ENCODE results near the gene UBD. TPM values are rescaled to one million over a fixed set of nuclear protein-coding genes. Genes with fewer than 3 reads are reported as not detected.
A peak's percentile ranks its signal among the peaks of the same experiment; 100 is the strongest.

UBD gene
- total and polyA plus RNA-seq, 9 donors = 0.22 to 4.2 (median 0.43) TPM; not detected in 2

DNA sequence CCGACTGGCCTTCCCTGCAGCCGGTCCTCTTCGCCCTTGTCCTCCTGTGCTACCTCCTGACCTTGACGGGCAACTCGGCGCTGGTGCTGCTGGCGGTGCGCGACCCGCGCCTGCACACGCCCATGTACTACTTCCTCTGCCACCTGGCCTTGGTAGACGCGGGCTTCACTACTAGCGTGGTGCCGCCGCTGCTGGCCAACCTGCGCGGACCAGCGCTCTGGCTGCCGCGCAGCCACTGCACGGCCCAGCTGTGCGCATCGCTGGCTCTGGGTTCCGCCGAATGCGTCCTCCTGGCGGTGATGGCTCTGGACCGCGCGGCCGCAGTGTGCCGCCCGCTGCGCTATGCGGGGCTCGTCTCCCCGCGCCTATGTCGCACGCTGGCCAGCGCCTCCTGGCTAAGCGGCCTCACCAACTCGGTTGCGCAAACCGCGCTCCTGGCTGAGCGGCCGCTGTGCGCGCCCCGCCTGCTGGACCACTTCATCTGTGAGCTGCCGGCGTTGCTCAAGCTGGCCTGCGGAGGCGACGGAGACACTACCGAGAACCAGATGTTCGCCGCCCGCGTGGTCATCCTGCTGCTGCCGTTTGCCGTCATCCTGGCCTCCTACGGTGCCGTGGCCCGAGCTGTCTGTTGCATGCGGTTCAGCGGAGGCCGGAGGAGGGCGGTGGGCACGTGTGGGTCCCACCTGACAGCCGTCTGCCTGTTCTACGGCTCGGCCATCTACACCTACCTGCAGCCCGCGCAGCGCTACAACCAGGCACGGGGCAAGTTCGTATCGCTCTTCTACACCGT lies 6.1 kb downstream of the UBD start:
- peak overlapping the region; percentile 33 for H3K4me3 ChIP-seq
- H3K4me1 ChIP-seq (ENCODE audit: insufficient read depth) = peaks cover 6% of the 10 kb centered on the region
- no peaks in the 10 kb centered on the region for H3K36me3 ChIP-seq
- no peaks in the 10 kb centered on the region for H3K27me3 ChIP-seq
- intact Hi-C loops (cut with DNase I) = no loop called here
- peak in 2 of 5 donors; percentile 27 to 48 for DNase-seq
- H3K27ac ChIP-seq = no peak overlapping the region
- H3K9me3 ChIP-seq = no peaks in the 10 kb centered on the region
- TF ChIP-seq EP300 (IDR thresholded peaks at IDR 0.05) (no peak), POLR2A (IDR thresholded peaks at IDR 0.05) (no peak)
- TF ChIP-seq, protein P1, sequence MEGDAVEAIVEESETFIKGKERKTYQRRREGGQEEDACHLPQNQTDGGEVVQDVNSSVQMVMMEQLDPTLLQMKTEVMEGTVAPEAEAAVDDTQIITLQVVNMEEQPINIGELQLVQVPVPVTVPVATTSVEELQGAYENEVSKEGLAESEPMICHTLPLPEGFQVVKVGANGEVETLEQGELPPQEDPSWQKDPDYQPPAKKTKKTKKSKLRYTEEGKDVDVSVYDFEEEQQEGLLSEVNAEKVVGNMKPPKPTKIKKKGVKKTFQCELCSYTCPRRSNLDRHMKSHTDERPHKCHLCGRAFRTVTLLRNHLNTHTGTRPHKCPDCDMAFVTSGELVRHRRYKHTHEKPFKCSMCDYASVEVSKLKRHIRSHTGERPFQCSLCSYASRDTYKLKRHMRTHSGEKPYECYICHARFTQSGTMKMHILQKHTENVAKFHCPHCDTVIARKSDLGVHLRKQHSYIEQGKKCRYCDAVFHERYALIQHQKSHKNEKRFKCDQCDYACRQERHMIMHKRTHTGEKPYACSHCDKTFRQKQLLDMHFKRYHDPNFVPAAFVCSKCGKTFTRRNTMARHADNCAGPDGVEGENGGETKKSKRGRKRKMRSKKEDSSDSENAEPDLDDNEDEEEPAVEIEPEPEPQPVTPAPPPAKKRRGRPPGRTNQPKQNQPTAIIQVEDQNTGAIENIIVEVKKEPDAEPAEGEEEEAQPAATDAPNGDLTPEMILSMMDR (IDR thresholded peaks at IDR 0.05) = no peak
- 1 to 6% (median 2%) methylated on average over 65 to 83 of the region's 83 CpGs for WGBS, 3 donors

DNA sequence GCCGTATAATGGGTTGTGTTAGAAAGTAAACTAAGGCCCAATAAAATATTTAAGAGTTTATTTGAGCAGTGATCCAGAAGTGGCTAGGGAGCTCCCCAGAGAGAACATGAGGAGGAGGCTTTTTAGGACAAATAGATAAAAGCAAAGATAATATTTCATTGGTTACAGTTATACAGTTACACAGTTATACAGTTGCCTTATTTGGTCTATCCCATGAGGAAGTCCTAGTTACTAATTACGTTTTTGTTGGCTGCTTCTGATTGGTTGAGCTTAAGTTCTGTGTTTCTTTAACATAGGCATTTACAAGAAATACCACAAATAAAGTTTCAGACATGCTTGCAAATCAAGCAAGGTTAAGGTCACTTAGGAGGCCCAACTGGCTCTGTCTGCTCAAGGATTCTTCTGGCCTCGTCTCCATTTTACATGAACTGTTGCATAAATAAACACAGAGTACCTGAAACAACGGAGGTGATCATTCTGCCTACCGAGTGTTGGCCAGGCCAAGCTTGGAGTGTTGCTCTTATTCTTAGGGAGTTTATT lies 7.0 kb downstream of the UBD start:
- WGBS, 3 donors = 19 to 28% (median 22%) methylated on average over 5 of the region's 5 CpGs
- DNase-seq = no peak

DNA sequence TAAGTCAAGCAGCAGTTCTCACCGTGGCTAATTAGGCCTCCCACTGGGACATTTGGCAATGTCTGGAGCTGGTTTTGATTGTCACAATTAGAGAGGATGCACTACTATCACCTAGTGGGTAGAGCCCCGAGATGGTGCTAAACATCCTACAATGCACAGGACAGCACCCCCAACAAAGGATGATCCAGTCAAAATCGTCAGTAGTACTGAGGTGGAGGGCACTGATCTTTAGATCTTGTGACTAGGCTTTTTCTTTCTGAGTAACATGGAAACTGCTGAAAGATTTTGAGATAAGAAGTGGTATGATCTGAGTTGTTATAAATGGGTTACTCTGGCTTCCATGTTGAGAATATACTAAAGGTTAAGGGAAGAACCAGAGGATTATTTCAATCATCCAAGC lies 12.0 kb downstream of the UBD start:
- 28 to 34% (median 29%) methylated on average over 3 of the region's 3 CpGs for WGBS, 3 donors
- TF ChIP-seq POLR2A (IDR thresholded peaks at IDR 0.05) = no peak
- no peak for TF ChIP-seq EP300 (IDR thresholded peaks at IDR 0.05)

More for the DNA sequence above, 7.0 kb downstream of the UBD start:
- TF ChIP-seq, protein P1 (IDR thresholded peaks at IDR 0.05) = no peak
- TF ChIP-seq EP300 (IDR thresholded peaks at IDR 0.05) = no peak
- TF ChIP-seq POLR2A (IDR thresholded peaks at IDR 0.05) = no peak
- Histone ChIP-seq H3K4me1 (ENCODE audit: insufficient read depth) (peaks cover 6% of the 10 kb centered on the region), H3K36me3 (no peaks in the 10 kb centered on the region), H3K27me3 (no peaks in the 10 kb centered on the region), H3K4me3 (no peak overlapping the region), H3K9me3 (no peaks in the 10 kb centered on the region), H3K27ac (no peak overlapping the region)
- intact Hi-C loops (cut with DNase I) = no loop called here

DNA sequence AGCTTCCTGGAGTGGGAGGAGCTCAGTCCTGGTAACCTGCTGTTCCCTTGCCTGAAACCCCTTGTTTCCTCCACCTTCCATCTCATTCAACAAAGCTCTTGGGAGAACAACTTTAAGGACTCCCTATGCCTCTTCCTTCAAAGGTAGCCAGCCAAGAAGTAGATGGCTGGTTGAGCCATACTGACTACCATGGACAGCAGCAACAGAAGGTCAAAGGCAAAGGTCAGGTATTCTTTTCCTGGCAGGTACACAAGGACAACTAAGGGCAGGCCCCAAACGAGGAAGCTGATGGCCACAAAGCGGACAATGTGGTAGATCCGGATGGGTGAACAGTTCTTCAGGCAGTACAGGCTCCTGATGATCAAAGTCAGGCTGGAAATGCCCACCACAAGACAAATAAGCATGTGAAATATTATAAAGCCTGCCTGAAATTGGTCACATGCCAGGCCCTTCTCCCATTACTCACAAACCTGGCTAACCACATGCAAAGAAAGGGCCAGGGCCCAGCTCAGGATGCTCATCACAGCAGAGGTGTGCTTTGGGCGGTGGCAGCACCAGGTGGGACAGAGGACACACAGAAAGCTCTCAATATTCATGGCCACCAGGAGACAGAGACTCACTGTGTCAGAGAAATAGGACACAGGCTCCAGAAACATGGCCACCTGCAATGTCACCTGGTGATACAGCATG lies 21.7 kb downstream of the UBD start:
- TF ChIP-seq, protein P1 (IDR thresholded peaks at IDR 0.05) = no peak
- no peak for TF ChIP-seq POLR2A (IDR thresholded peaks at IDR 0.05)
- no peak for TF ChIP-seq EP300 (IDR thresholded peaks at IDR 0.05)
- 64 to 75% (median 70%) methylated on average over 4 of the region's 4 CpGs for WGBS, 3 donors
- Histone ChIP-seq H3K4me1 (ENCODE audit: insufficient read depth) (no peaks in the 10 kb centered on the region), H3K27ac (no peak overlapping the region), H3K36me3 (no peaks in the 10 kb centered on the region), H3K4me3 (no peak overlapping the region), H3K27me3 (no peaks in the 10 kb centered on the region), H3K9me3 (no peaks in the 10 kb centered on the region)
- intact Hi-C loops (cut with DNase I) = no loop called here
- DNase-seq = no peak

More for the DNA sequence above, 12.0 kb downstream of the UBD start:
- H3K36me3 ChIP-seq = no peaks in the 10 kb centered on the region
- H3K27me3 ChIP-seq = no peaks in the 10 kb centered on the region
- no peak overlapping the region for H3K4me3 ChIP-seq
- DNase-seq = no peak
- H3K27ac ChIP-seq = no peak overlapping the region
- no peaks in the 10 kb centered on the region for H3K9me3 ChIP-seq
- intact Hi-C loops (cut with DNase I) = no loop called here
- H3K4me1 ChIP-seq (ENCODE audit: insufficient read depth) = no peaks in the 10 kb centered on the region

All from ovary (tissue), 9 donors.